Measurements from ENCODE around the gene USP16. TPM values are rescaled to one million over a fixed set of nuclear protein-coding genes. Genes with fewer than 3 reads are reported as not detected.

The USP16 gene
- total RNA-seq, 1 donor from 2014 or later = 21.4 TPM

DNA sequence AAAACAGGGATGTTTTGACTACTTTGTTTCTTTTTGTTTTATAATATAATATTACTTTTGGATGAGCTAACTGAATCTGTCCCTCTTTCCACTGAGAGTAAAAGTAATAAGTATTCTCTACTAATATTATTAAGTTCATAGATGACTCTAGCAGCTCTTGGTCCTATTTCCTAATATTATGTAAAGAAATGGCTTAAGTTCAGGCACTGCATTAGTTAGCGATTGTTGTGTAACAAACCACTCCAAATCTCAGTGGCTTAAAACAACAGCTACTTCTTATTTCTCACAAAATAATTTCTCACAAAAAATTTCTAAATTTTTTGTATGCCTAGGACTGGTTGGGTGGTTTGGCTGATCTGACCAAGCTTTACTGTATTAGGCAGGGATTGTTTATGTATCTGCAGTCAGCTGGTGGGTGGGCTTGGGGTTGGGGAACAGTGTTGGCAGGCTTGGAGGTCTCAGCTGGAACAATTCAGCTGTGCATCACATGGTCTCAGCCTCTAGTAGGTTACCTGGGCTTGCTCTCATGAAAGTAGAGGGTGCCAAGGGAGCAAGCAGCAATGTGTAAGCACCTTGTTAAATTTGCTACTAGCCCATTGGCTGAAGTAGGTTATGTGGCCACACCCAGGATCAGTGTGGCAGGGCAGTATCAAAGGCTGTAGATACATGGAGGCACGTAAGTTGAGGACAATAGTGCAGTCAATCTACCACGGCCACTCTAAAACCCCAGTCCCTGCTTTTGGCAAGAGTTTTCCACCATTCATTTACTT, 57.8 kb downstream of the USP16 start:
- no peak for DNase-seq (ENCODE audit: low read depth in 2 of 2)

GRCh38 chr21:29083306-29083705, 58.8 kb downstream of the USP16 start:
- no peak for DNase-seq (ENCODE audit: low read depth in 2 of 2)

DNA sequence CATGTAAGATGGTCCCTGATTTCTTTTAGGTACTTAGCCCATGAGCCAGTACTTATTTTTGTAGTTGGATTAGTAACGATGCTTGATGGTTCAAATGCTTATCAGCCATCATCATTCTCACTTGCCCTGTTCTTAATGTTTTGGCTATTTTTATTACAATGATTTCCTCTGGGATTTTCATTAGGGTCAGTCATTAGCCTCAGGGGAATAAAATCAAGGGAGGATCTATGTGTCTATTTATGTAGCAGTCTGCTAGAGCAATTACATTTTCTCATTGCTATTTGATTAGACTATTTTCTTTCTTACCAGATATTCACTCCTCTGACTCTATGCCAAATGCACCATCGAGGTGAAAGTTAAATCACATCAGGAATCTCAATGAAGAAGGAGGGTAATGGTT, 59.9 kb downstream of the USP16 start:
- no peak for DNase-seq (ENCODE audit: low read depth in 2 of 2)

DNA sequence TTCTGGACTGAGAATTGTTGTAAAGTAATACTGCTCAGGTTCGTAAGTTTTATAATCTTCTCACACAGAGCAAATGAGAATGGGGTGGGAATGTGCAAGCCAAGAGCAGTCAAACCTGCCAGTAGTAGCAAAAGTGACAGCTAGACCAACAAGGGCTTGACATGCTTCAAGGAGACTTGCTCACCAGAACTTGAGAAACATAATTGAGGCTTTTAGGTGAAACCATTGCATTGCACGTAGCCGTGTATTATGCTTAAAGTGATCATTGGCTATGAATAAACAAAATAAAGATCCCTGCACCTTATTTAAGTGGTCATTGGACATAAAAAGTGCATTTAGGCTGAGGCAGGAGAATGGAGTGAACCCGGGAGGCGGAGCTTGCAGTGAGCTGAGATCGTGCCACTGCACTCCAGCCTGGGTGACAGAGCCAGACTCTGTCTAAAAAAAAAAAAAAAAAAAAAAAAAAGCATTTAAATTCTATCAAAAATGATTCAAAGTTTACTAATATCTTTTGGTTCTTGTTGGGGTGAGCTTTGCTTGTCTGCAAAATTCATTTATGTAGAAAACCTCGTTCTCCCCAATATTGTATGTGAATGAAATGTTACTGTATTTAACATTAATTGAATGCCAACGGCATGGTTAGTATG, 60.8 kb downstream of the USP16 start:
- DNase-seq (ENCODE audit: low read depth in 2 of 2) = no peak

DNA sequence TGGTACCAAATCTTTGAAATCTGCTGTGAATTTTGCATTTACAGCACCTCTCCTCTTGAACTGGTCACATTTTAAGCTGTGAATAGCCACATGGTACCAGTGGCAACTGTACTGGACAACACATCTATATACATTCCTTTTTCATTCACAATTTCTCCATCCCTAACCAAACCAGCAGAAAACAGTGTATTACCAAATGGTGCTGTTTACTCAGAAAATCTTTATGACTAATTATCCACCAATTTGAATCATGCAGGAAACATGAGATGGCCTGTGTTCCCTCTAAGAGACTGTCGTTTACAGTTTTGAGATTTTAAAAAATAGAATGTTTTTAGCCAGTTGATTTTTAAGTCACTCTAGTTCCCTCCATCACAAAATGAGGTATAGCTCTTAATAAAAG, 66.6 kb downstream of the USP16 start:
- DNase-seq (ENCODE audit: low read depth in 2 of 2) = peak; percentile 19 to 67

DNA sequence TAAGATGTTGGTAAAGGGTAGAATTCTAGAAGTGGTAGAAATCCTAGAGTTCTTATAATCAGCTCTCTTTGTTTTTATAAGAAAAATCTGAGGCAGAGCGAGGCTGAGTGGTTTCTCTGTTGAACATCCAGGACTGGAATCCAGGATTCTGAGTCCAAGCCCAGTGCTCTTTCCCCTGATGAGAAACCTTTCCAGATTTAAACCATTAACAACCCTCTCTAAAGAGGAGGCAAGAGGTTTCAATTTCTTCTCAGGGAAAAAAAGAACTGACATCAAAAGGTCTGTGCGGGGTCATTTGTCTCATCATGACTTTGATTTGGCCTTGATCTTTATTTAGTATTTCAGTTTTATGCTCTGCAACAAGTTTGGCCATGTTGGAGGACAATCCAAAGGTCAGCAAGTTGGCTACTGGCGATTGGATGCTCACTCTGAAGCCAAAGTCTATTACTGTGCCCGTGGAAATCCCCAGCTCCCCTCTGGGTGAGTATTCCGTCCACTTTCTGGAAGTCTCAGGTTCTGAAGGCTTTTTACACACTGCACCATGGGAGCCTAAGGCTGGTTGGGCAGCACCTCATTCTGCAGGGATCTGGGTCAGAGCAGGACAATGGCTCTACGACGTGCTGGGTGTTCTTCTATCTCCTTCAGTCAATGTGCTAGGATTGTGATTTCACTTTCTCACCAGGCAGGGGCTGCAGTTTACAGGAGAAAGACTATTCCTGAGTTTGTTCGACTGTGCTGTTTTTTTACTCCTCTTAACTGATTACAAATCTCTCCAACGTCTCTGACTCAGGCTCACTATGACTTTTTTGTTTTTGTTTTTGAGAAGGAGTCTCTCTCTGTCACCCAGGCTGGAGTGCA, 67.9 kb downstream of the USP16 start:
- peak; percentile 13 to 51 for DNase-seq (ENCODE audit: low read depth in 2 of 2)

- no peak for DNase-seq (ENCODE audit: low read depth in 2 of 2)
Measured at GRCh38 chr21:29096218-29097015, 71.9 kb downstream of the USP16 start.

- no peak for DNase-seq (ENCODE audit: low read depth in 2 of 2)
Measured at GRCh38 chr21:29098156-29098555, 73.7 kb downstream of the USP16 start.

- DNase-seq (ENCODE audit: low read depth in 2 of 2) = no peak
Measured at GRCh38 chr21:29102791-29103257, 78.4 kb downstream of the USP16 start.

Other genes starting within 250 kb of the USP16 start
- gene LTN1, start 31.8 kb upstream of the USP16 start, total RNA-seq = 13.3 and 16.5 TPM in 2 replicates
- gene RWDD2B, start 5.3 kb upstream of the USP16 start, total RNA-seq = 10.5 and 10.9 TPM in 2 replicates
- 171 and 200 TPM in 2 replicates for gene CCT8, start 49.0 kb downstream of the USP16 start, total RNA-seq
- 2.2 and 3.0 TPM in 2 replicates for gene MAP3K7CL, start 106.0 kb downstream of the USP16 start, total RNA-seq

Measured in lung microvascular endothelial cell (primary cell).